ENCODE data around the gene NRG3. TPM values are rescaled to one million over a fixed set of nuclear protein-coding genes. Genes with fewer than 3 reads are reported as not detected.

The NRG3 gene
- total and polyA plus RNA-seq, 2 of the 4 experiments (the other 2 are of a cell fraction): not detected

GRCh38 chr10:82358486-82359099, 483.6 kb downstream of the NRG3 start:
- intact Hi-C loops (cut with micrococcal nuclease) (no loop called here), in situ Hi-C loops (cut with MboI; ENCODE audit: low sequenced_read_pairs) (no loop called here), dilution Hi-C loops (cut with HindIII; ENCODE audit: low sequenced_read_pairs, unreplicated experiment) (no loop called here)
- Histone ChIP-seq H3K79me1 (ENCODE audit: low read depth in 1 of 2, low read length in 2 of 2) (no peaks in the 10 kb centered on the region), H3K4me1 (ENCODE audit: control insufficient read depth, insufficient read depth, low read length) (no peaks in the 10 kb centered on the region), H3K23ac (ENCODE audit: low read depth, low read length) (no peak overlapping the region), H3K14ac (replicated peaks; ENCODE audit: low read depth, low read length) (no peak overlapping the region), H3K4ac (ENCODE audit: low read depth, low read length) (no peak overlapping the region), H2BK120ac (ENCODE audit: low read depth, low read length) (no peak overlapping the region), H3K27ac (ENCODE audit: insufficient read depth, low read length) (no peak overlapping the region), H2BK20ac (ENCODE audit: low read depth, low read length) (no peak overlapping the region), H3K4me3 (ENCODE audit: insufficient read depth, low read depth, low read length) (no peak overlapping the region), H2AK9ac (replicated peaks; ENCODE audit: low read depth, low read length, poor library complexity) (no peak overlapping the region), H4K8ac (ENCODE audit: low read depth in 2 of 2, low read length in 2 of 2) (no peak overlapping the region), H3K9ac (ENCODE audit: low read depth, low read length) (no peak overlapping the region), H2AK5ac (ENCODE audit: low read depth, low read length) (no peak overlapping the region), H2BK15ac (ENCODE audit: low read depth, low read length) (no peak overlapping the region), H3K4me2 (ENCODE audit: low read depth, low read length) (no peak overlapping the region), H4K5ac (ENCODE audit: low read depth, low read length) (no peak overlapping the region), H2BK5ac (ENCODE audit: low read depth, low read length, poor library complexity, severe bottlenecking) (no peak overlapping the region), H4K91ac (ENCODE audit: insufficient read depth, low read depth, low read length) (no peak overlapping the region), H3K9me3 (ENCODE audit: control insufficient read depth, insufficient read depth, low read length) (peaks cover 7% of the 10 kb centered on the region; the same call in 1 of the 2 replicates), H4K20me1 (ENCODE audit: insufficient read depth, low read length) (no peaks in the 10 kb centered on the region), H3K18ac (ENCODE audit: low read depth, low read length) (no peak overlapping the region), H3K56ac (ENCODE audit: extremely low read depth, insufficient read depth, low read length) (no peak overlapping the region; the same call in 1 of the 2 replicates), H2AFZ (replicated peaks; ENCODE audit: low read length, poor library complexity) (peak overlapping the region; percentile 33), H3K27me3 (ENCODE audit: control insufficient read depth, insufficient read depth, low read length) (no peaks in the 10 kb centered on the region), H3K9me1 (ENCODE audit: insufficient read depth, low read length) (no peaks in the 10 kb centered on the region), H3K36me3 (ENCODE audit: control insufficient read depth, insufficient read depth, low read length) (no peaks in the 10 kb centered on the region)
- TF ChIP-seq RAD21 (IDR thresholded peaks at IDR 0.05; ENCODE audit: low read length) (no peak), RFX5 (IDR thresholded peaks at IDR 0.05; ENCODE audit: low read depth, low read length) (no peak), POLR2A (IDR thresholded peaks at IDR 0.05; ENCODE audit: low read depth, low read length) (no peak), ELK1 (IDR thresholded peaks at IDR 0.05; ENCODE audit: borderline replicate concordance, low read depth, low read length) (no peak), MXI1 (IDR thresholded peaks at IDR 0.05; ENCODE audit: borderline replicate concordance, low read depth, low read length) (no peak)
- POLR2A ChIA-PET (ENCODE audit: unreplicated experiment): no interaction called here
- ATAC-seq (ENCODE audit: low read depth) (no peak), DNase-seq (peak; percentile 6)
- BruUV-seq (replicated peaks): no TSS peak
- CTCF ChIA-PET: interaction anchor here (0.6 kb wide), 1 partner anchor 506 kb away, joined by 3 read pairs; no protein-coding TSS in a partner anchor
- WGBS, 2 experiments (ENCODE audit: extremely low coverage in 2 of 2, insufficient read length in 1 of 2): 11% methylated on average over 6 of the region's 16 CpGs; no CpG with 5 or more reads in 1 of the 2 experiments

Measured in IMR-90 (cell line).